NCI-H1436 treated with DMSO at 0.1 percent for 48 hours (cell line): ENCODE results near the gene BRIP1.
"Not testable (repeated sequence)": the region's sequence is repeated elsewhere in the genome, so short reads cannot be mapped to it uniquely, and the experiment has no call there.

Experiments
- DNase-seq: peaks from one replicate; lab custom pipeline; 2025; lab: John Stamatoyannopoulos, UW

Gene BRIP1

DNA sequence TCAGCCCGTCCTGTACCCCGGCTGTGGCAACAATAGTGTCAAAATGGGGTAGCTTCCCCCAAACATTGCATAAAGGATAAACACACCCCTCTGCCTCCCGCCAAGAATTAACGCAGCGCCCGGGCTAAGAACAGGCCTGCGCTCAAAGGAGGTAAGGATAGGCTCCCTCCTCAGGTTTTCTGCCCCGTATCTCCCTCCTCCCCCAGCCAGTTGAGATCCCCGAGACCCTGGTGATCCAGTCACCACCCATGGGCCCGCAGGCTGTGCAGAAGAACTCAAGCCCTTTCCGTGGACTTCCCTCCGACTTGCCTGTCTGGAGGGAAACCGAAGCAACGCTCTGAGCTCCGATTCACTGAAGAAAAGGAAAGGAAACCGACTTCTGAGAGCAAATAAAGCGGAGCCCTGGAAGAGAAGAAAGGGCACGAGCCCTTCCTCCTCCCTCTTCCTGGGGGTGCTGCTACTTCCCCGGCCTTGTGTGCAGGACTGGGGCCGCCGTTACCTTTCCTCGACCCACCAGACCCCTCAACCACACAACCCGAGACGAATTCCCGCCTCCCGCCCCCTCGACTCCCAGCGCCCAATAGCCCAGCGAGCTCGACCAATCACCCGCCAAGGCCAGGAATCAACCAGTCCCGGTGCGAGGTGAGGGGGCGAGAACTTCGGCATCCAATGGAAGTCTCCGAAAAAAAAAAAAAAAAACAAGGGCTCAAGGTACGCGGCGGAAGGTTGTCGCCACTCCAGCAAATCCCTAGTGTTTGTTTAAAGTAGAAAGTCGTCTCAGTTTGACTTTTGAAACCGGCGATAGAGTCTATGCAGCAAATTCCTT, at the start of gene BRIP1:
Gene BRIP1 (minus strand): TSS at position 554 of the 826 bp plus-strand sequence. CDS start 1,989 bp downstream, outside the sequence.
- DNase-seq, result peak; percentile 79

DNA sequence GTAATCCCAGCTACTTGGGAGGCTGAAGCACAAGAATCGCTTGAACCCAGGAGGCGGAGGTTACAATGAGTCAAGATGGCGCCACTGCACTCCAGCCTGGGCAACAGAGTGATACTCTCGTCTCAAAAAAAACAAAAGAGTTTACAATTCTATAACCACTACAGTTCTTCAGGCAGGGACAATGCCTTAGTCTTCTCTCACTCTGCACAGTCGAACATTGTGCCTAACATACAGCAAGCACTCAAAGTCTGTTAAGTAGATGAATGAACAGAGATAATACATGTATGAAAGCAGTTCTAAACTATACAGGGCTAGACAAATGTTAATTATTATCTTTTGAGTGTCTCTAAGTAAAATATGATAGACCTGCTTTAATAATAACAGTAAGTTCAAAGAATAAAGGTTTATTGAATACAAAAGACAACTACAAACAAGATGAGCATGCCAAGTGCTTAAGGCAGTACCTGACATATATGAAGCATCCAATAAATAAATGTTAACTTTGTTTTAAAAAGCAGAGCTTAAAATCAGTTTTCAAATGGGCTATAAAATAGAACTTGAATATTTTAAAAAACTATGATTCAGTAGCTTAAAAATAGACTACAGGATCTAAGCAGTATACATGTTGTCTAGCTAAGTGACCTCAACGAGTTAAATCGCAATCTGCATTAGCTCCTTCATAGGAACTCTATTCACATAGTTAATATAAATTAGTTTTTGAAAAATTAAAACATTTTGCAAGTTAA, 45.1 kb upstream of the BRIP1 start:
- no peak for DNase-seq

DNA sequence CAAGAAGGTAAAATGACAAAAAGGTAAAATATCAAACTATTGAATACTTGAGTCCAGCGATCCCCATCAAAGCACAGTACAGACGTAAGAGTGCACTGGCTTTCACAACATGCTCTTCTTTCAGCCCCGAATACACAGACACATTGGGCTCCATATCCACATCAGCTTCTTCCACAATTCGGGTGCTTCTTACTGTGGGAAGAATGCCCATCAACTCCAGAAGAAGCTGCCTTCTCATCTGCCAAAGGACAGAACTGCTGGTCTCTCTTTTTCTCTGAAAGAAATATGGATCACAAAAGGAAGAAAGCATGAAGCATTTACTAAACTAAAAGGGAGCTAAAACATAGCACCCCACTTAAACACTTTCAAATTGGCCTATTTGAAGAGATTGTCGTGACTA, 44.0 kb upstream of the BRIP1 start:
- DNase-seq, result no peak

DNA sequence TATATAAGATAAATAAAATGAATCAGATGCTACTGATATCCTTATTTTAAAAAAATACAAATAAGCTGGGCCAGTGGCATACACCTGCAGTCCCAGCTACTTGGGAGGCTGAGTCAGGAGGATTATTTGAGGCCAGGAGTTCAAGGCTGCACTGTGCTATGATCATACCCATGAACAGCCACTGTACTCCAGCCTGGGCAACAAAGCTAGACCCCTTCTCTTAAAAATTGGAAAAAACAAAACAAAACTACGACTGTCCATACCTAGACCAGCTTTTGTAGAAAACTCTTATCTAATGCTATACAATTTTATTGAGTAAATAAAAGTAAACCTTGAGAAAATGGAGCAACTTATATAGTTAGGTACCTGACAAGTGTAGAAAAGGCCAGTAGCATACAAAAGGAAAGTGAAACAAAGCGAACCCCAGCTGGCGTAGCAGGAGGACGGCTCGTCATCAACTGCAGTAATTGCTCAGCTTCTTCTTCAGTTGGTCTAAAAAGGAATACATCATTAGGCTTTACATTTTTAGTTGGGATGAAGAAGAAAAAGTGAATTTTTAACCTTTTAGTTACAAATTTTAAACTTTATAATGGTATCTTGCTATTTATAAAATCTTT, 40.9 kb upstream of the BRIP1 start:
- DNase-seq, result no peak

DNA sequence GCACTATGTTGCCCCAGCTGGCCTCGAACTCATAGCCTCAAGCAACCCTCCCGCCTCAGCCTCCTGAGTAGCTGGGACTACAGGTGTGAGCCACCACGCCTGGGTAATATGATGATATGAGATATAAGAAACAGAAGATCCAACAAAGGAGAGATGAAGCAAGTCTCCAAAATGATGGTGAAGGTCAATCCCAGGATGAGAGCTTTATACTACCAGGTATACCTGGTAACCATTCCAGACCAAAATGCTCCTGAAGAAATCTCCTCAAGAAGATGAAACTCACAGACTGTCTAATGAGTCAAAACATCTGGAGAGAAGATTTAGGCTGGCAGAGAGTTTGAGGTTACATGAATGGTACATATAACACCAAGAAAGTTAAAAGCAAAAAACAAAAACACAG, 39.9 kb upstream of the BRIP1 start:
- DNase-seq, result no peak

DNA sequence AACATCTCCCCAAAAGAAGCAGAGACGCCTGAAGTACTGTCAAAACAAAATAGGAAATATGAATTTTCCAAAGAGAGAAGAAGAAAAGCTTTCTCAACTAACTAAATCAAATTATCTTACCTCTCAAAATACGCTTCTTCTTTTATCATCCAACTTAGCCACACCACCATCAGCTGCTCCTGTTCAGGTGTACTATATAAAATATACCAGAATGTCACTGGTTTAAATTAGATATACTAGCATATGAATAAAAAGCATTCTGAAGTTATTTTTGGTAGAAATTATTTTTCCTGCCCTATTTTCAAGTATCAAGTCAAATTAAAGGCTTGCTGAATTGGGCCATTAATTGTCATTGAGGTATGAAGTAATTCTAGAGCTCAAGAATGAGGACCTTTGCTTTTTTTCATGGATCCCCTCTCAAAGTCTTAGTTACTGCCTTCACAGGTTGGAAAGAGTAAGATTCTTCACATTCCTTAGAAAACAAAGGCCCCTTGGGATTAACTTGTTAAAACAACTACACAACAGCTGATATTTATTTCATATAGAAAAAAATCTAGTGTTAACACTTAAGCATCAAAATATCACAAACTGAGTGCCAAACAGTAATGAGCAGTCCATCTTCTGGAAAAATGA, 34.3 kb upstream of the BRIP1 start:
- DNase-seq, result no peak

DNA sequence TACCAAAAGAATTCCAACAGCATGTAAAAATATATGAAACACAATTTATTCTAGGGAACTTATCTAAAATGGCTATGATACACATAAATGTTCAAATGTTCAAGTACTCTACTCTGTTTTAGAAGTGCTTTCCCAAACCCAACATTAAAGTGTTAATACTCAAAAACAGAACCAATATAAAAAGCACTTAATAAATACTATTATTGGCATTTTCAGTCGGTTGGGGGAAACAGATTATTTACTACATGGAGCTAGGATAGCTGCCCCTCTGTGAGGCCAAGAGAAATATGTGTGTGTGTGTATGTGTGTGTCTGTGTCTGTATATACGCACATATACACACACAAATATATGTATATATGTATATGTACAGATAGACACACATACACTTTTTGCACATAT, 32.1 kb upstream of the BRIP1 start:
- DNase-seq, result no peak

DNA sequence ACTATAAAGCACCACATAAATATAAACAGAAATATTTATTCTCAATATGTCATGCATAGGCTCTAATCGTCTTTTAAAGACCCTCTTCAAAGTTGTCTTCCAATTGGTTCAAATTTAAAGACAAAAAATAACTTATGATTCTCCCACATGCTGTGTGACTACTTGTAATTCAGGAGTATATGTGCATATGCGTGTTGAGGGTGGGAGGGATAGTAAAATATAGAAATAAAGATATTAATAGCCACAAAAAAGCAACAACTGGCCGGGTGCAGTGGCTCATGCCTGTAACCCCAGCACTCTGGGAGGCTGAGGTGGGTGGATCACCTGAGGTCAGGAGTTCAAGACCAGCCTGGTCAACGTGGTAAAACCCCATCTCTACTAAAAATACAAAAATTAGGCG, 31.0 kb upstream of the BRIP1 start:
- not testable (repeated sequence) for DNase-seq

DNA sequence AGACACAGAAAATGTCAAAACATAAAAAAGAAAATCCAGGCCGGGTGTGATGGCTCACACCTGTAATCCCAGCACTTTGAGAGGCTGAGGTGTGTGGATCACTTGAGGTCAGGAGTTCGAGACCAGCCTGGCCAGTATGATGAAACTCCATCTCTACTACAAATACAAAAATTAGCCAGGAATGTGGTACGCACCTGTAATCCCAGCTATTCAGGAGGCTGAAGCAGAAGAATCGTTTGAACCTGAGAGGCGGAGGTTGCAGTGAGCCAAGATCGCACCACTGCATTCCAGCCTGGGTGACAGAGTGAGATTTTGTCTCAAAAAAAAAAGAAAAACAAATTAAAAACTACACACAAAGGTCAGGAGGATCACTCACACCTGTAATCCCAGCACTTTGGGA, 24.4 kb upstream of the BRIP1 start:
- DNase-seq, result not testable (repeated sequence)

DNA sequence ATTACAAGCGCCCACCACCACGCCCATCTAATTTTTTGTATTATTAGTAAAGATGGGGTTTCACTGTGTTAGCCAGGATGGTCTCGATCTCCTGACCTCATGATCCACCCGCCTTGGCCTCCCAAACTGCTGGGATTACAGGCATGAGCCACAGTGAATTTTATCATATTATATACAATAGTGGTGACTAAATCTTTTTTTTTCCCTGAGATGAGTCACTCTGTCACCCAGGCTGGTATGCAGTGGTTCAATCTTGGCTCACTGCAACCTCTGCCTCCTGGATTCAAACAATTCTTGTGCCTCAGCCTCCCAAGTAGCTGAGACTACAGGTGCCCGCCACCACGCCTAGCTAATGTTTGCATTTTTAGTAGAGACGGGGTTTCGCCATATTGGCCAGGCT, 22.5 kb upstream of the BRIP1 start:
- not testable (repeated sequence) for DNase-seq

DNA sequence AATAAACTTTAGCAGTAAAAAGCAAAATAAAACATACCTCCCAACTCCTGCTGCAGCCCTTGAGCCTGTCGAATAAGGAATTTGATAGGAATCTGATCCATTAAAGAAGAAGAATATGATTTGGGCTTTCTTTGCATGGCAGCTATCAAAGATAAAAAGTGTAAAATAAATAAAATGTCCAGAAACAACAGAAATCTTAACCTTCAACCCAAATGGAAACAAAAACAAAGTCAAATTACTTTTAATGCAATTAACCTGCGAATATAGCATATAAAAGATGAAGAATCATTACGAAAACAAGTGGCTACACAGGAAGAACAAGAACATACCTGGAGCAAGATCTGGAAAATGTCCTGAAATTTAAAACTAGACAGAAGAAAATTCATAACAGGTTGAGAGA, 21.5 kb upstream of the BRIP1 start:
- no peak for DNase-seq

DNA sequence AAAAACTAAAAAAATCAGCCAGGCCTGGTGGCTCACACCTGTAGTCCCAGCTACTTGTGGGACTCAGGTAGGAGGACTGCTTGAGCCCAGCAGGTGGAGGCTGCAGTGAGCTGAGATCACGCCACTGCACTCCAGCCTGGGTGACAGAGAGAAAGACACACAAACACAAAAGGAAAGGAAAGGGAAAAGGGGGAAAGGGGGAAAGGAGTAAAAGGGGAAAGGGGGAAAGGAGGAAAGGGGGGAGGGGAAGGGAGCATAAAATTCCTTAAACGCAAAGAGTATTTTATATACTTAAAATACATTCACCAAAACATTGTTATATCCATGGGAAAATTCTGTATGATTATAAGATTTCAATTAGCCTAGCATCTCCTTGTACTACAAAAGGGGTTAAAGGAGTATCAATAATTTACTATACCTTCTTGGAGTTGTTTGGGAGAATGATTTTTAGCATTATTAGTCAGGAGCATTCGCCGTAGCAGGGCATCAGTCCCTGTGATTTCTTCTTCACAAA, 17.3 kb upstream of the BRIP1 start:
- DNase-seq, result no peak

DNA sequence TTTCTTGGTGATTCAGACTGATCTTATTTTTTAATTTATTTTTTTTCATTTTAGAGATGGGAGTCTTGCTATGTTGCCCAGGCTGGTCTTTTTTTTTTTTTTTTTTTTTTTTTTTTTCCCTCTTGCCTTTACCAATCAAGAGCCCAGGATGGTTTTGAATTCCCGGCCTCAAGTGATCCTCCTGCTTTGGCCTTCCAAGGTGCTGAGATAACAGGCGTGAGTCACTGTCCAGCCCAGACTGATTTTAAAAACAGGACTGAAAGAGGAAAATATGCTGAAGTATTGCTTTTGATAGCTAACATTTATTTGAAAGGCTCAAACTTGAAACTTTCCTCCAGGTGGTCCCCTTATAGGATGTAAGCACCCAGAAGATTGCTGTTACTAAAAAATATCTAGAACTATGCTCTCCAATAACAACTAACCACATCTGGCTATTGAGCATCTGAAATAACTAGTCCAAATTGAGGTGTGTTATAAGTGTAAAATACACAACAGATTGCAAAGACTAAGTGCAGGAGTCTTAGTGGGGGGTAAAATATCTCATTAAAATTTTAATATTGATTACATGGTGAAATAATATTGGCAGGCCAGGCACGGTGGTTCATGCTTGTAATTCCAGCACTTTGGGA, 15.8 kb upstream of the BRIP1 start:
- no peak for DNase-seq

DNA sequence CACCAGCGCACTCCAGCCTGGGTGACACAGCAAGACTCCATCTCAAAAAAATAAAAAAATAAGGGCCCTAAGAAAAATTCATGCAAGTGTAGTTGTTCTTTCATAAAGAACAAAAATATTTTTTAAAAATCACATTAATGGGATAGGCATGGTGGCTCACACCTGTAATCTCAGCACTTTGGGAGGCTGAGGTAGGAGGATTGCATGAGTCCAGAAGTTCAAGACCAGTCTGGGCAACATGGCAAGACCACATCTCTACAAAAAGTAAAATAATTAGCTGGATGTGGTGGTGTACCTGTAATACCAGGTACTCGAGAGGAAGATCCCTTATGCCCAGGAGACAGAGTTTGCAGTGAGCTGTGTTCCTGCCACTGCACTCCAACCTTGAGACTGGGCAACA, 15.2 kb upstream of the BRIP1 start:
- DNase-seq, result no peak

DNA sequence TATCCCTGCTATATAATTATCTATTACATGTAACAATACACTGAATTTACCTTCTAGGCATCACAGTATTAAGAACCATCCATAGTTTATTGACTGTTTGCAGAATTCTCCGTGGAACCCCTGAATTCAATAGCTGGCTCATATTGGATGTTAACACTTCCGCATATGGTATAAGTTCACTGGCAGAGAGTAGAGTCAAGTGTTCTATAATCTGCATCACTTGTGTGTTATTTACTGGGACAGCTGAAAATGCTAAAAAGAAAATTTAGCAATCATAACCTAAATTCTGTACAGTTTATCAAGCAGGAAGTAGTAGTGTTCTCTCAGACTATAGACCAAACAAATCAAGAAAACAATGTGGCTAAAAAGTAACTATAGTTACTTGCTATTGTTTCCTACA, 14.5 kb upstream of the BRIP1 start:
- no peak for DNase-seq

DNA sequence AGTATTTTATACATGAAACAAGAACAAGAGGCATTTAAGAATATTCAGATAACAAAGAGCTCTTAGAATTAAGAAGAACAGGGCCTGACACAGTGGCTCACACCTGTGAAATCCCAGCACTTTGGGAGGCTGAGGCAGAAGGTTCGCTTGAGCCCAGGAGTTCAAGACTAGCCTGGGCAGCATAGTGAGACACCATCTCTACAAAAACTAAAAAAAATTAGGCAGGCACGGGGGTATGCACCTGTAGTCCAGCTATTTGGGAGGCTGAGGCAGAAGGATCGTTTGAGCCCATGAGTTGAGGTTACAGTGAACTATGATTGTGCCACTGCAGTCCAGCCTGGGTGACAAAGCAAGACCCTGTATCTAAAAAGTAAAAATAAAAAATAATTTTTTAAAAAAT, 12.5 kb upstream of the BRIP1 start:
- DNase-seq, result no peak

DNA sequence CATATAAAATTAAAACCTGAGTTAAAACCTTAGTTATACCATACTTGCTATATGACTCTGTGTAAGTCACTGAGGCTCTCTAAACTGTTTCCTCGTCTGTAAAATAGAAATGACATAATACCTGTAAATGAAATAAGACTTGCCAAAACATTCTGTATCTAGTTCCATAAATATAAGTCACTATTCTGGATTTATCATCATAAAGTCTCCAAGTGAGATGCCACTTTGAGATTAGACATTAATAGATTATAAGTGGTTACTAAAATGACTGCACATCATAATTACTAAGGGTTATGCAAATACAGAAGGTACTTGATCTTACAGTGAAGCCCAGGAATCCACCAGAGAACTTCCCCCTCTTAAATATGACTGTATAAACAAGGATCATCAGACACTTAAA, 12.0 kb upstream of the BRIP1 start:
- DNase-seq, result no peak

DNA sequence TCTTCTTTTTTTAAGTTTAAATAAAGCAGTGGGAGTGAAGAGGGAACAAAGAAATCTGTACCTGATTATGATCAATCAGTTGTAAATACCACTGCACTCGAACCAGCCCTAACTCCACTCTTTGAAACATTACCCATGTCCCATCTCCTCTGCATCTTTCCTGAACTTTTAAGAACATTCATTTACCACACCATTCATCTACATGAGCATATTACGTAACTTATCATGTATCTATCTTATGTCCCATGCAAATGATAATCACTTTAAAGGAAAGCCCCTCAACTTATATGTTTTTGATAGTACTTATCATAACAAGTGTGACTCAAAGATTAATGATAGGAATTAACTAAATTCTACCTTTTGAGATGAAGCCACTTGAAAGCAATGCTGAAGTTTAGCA, 10.7 kb upstream of the BRIP1 start:
- no peak for DNase-seq

DNA sequence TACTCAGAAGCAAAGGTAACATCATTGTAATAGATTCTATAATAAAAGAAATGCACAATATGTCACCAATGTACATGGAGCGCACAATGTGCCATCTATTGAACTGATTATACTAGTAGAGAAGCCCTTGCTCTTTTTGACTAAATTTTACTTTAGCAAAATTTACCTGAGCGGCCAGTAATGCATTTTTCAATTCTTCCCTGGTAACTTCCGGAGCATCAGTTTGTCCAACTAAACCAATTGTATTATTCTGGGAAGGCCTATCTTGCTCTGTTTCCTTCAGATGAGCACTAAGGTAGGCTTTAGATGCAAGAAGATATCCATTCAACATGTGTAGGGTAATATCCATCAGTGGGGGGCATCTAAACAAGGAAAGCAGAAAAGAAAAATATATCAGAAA, 8.8 kb upstream of the BRIP1 start:
- no peak for DNase-seq

DNA sequence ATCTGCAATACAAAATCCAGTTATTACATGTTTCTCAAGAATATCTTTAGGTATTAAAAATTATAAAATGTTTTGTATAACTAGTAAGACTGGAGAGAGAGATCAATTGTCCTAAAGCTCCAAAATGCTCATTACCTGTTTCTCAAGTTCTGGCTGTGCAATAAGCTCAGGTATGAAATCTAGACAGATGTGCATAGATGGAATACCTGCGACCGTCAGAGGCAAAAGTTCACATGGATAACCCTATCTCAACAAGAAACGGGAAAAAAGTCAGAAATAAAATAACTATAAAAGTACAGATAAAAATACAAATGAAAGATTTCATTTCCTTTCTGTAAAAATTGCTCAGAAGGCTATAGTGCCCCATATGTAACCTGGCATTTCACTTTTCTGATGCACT, 5.8 kb upstream of the BRIP1 start:
- DNase-seq, result no peak

DNA sequence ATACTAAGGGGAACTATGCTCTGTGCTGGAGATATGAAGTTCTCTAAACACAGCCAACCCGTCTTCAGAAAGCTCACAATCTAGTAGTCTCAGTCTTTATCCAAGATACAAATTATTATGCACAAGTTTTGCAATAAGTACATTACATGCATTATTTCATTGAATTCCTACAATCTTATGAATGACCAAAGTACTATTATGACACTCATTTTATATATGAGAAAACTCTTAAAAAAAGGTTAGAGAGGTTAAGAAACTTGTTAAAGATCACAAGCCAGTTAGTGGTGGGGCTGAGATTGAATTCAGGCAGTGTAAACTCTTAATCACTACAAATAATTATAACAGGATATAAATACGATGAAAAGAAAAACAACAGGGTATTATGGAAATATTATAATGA, 4.7 kb upstream of the BRIP1 start:
- no peak for DNase-seq

DNA sequence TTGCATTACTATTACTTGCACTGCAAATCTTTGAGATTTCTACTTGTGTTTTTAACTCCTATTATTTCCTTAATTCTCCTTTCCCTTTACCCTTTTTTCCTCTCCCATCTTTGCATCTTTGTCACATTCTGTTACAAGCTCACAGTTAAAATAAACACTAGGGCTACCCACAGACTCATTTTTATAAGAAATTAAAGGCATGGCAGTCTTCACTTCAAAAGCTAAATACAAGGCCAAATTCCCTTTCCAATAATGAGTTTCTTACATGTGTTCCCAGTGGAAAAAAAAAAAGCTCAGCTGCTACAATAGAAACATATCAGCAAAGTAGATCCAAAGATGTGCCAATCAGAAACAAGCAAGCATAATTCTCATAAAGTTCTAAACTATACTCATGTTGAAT, 3.7 kb upstream of the BRIP1 start:
- DNase-seq, result no peak
